COR-L47 (cell line): ENCODE measurements around the gene RUNX3.
A peak's percentile ranks its signal among the peaks of the same experiment; 100 is the strongest.

Experiments
- DNase-seq: peaks from one replicate; lab custom pipeline; 2025; lab: John Stamatoyannopoulos, UW

The RUNX3 gene

GRCh38 chr1:24946861-24947658, 17.0 kb upstream of the RUNX3 start:
- DNase-seq: no peak

- no peak for DNase-seq
These were observed 15.6 kb upstream of the RUNX3 start for GRCh38 chr1:24945354-24946326.

- DNase-seq: no peak
These were observed 14.2 kb upstream of the RUNX3 start for GRCh38 chr1:24944318-24944717.

- DNase-seq: no peak
These were observed 12.7 kb upstream of the RUNX3 start for GRCh38 chr1:24942789-24943188.

GRCh38 chr1:24941564-24941963, 11.5 kb upstream of the RUNX3 start:
- no peak for DNase-seq

GRCh38 chr1:24940231-24940630, 10.2 kb upstream of the RUNX3 start:
- DNase-seq: no peak

- no peak for DNase-seq
These were observed 9.7 kb upstream of the RUNX3 start for GRCh38 chr1:24939675-24940193.

- peak; percentile 48 for DNase-seq
These were observed 9.1 kb upstream of the RUNX3 start for GRCh38 chr1:24939040-24939674.

GRCh38 chr1:24938276-24938675, 8.2 kb upstream of the RUNX3 start:
- no peak for DNase-seq

- no peak for DNase-seq
These were observed 6.6 kb upstream of the RUNX3 start for GRCh38 chr1:24936684-24937083.

GRCh38 chr1:24935615-24936484, 5.8 kb upstream of the RUNX3 start:
- DNase-seq: no peak

- DNase-seq: no peak
These were observed 5.1 kb upstream of the RUNX3 start for GRCh38 chr1:24935196-24935526.

GRCh38 chr1:24934310-24935195, 4.5 kb upstream of the RUNX3 start:
- no peak for DNase-seq

- no peak for DNase-seq
These were observed 3.4 kb upstream of the RUNX3 start for GRCh38 chr1:24933468-24933867.

GRCh38 chr1:24932725-24933294, 2.7 kb upstream of the RUNX3 start:
- no peak for DNase-seq

GRCh38 chr1:24932284-24932683, 2.2 kb upstream of the RUNX3 start:
- no peak for DNase-seq

GRCh38 chr1:24931468-24932231, 1.6 kb upstream of the RUNX3 start:
- DNase-seq: no peak

- DNase-seq: no peak
These were observed 1.0 kb upstream of the RUNX3 start for GRCh38 chr1:24931146-24931467.
